RWPE1 (cell line): ENCODE data around the gene ADAMTS17.

ENCODE experiments used
- CTCF ChIA-PET: fragments of 350-600 bp; sonication (Branson Sonifier 250); formaldehyde crosslinking; extraction: SDS; loops from one replicate; lab custom pipeline; 2021; lab: Yijun Ruan, JAX
- POLR2A ChIA-PET: fragments of 400-600 bp; formaldehyde crosslinking; extraction: SDS; loops from one replicate; lab custom pipeline; 2020; ENCODE audit warnings: antibody characterized with exemption; ENCODE audit not compliant: low non-redundant PET; lab: Yijun Ruan, JAX
- DNase-seq: peaks from one replicate; pipeline ENCODE4 v3.0.0; 2012; ENCODE audit warnings: low spot score
- H3K27ac ChIP-seq: fragments of 450-650 bp; 2 replicates; pipeline ENCODE4 v1.5.1; 2017
- CTCF ChIP-seq: fragments of 450-650 bp; conservative IDR thresholded peaks from 2 replicates; pipeline ENCODE4 v1.5.1; 2017; ENCODE audit warnings: low read depth, mild to moderate bottlenecking

ADAMTS17 gene

GRCh38 chr15:100215843-100216169, 126.0 kb downstream of the ADAMTS17 start:
- no peak overlapping the region for H3K27ac ChIP-seq
- ChIA-PET CTCF (interaction anchor here (0.6 kb wide), 1 partner anchor 45 kb away, joined by 7 read pairs; no protein-coding TSS in a partner anchor), POLR2A (no interaction called here)
- DNase-seq: no peak
- no peak for TF ChIP-seq CTCF

GRCh38 chr15:100215031-100215842, 126.5 kb downstream of the ADAMTS17 start:
- POLR2A ChIA-PET: no interaction called here
- CTCF ChIA-PET: interaction anchor here (0.6 kb wide), 1 partner anchor 45 kb away, joined by 7 read pairs; no protein-coding TSS in a partner anchor
- no peak for TF ChIP-seq CTCF

GRCh38 chr15:100211855-100212850, 129.6 kb downstream of the ADAMTS17 start:
- TF ChIP-seq CTCF: no peak
- ChIA-PET POLR2A (no interaction called here), CTCF (no interaction called here)
- DNase-seq: peak; percentile 30
- peak overlapping the region; percentile 39; the same call in 1 of the 2 replicates for H3K27ac ChIP-seq

More at GRCh38 chr15:100215031-100215842, 126.5 kb downstream of the ADAMTS17 start:
- no peak overlapping the region for H3K27ac ChIP-seq
- DNase-seq: no peak

- DNase-seq: no peak
- POLR2A ChIA-PET: no interaction called here
- H3K27ac ChIP-seq: no peak overlapping the region
- TF ChIP-seq CTCF: no peak
- CTCF ChIA-PET: interaction anchor here (0.6 to 1.2 kb wide), 2 partner anchors 249 to 282 kb away, joined by 3 to 6 read pairs; no protein-coding TSS in a partner anchor
Observed at GRCh38 chr15:100210338-100210737, 131.4 kb downstream of the ADAMTS17 start.

- ChIA-PET CTCF (no interaction called here), POLR2A (no interaction called here)
- TF ChIP-seq CTCF: no peak
- no peak for DNase-seq
- H3K27ac ChIP-seq: no peak overlapping the region
Observed at GRCh38 chr15:100208921-100209603, 132.7 kb downstream of the ADAMTS17 start.

GRCh38 chr15:100207053-100207452, 134.7 kb downstream of the ADAMTS17 start:
- no peak overlapping the region; the same call in 1 of the 2 replicates for H3K27ac ChIP-seq
- TF ChIP-seq CTCF: no peak
- no peak for DNase-seq
- CTCF ChIA-PET: interaction anchor here (1.1 kb wide), 1 partner anchor 209 kb away, joined by 3 read pairs; no protein-coding TSS in a partner anchor
- POLR2A ChIA-PET: no interaction called here
